SK-N-SH treated with all-trans-retinoic acid at 6 μM for 48 hours (cell line): ENCODE measurements around the gene HTR4.

Experiments used
- ATAC-seq: fragments of 200-7000 bp; cut with Tn5 transposase; 3 replicates; pipeline ENCODE4 v1.9.1; 2020; ENCODE audit warnings: mild to moderate bottlenecking, moderate library complexity
- ARNTL ChIP-seq: fragments of 450-650 bp; formaldehyde crosslinking; IDR thresholded peaks from 2 replicates; pipeline ENCODE4 v1.5.0; 2020; ENCODE audit warnings: low read depth, mild to moderate bottlenecking, moderate library complexity, borderline replicate concordance
- BACH2 ChIP-seq: fragments of 250-450 bp; sonication (Bioruptor Pico); IDR thresholded peaks from 2 replicates; pipeline ENCODE4 v1.9.0; 2021; ENCODE audit warnings: mild to moderate bottlenecking, borderline replicate concordance
- CREB5 ChIP-seq: fragments of 250-450 bp; sonication (Bioruptor Pico); IDR thresholded peaks from 2 replicates; pipeline ENCODE4 v1.5.1; 2020; ENCODE audit warnings: low read depth, mild to moderate bottlenecking, moderate library complexity
- CSDC2 ChIP-seq: fragments of 250-450 bp; sonication (Bioruptor Pico); IDR thresholded peaks from 2 replicates; pipeline ENCODE4 v1.5.0; 2020; ENCODE audit warnings: mild to moderate bottlenecking, moderate library complexity
- CSRNP3 ChIP-seq: fragments of 250-450 bp; sonication (Bioruptor Pico); IDR thresholded peaks from 2 replicates; pipeline ENCODE4 v1.5.1; 2021; ENCODE audit warnings: mild to moderate bottlenecking, moderate library complexity
- ESRRG ChIP-seq: fragments of 250-450 bp; sonication (Bioruptor Pico); IDR thresholded peaks from 2 replicates; pipeline ENCODE4 v1.6.1; 2021; ENCODE audit warnings: mild to moderate bottlenecking
- GLIS3 ChIP-seq: fragments of 250-450 bp; sonication (Bioruptor Pico); IDR thresholded peaks from 2 replicates; pipeline ENCODE4 v1.5.0; 2020; ENCODE audit warnings: mild to moderate bottlenecking, moderate library complexity
- ISL1 ChIP-seq: fragments of 250-450 bp; sonication (Bioruptor Pico); IDR thresholded peaks from 2 replicates; pipeline ENCODE4 v2.1.2; 2022; ENCODE audit warnings: mild to moderate bottlenecking, moderate library complexity
- OSR1 ChIP-seq: fragments of 250-450 bp; sonication (Bioruptor Pico); IDR thresholded peaks from 2 replicates; pipeline ENCODE4 v1.8.0; 2022; ENCODE audit warnings: moderate library complexity, mild to moderate bottlenecking, inconsistent platforms
- PPARA ChIP-seq: fragments of 250-450 bp; sonication (Bioruptor Pico); IDR thresholded peaks from 2 replicates; pipeline ENCODE4 v1.5.0; 2020; ENCODE audit warnings: mild to moderate bottlenecking, borderline replicate concordance
- RARB ChIP-seq: fragments of 250-450 bp; sonication (Bioruptor Pico); IDR thresholded peaks from 2 replicates; pipeline ENCODE4 v1.8.0; 2021; ENCODE audit warnings: mild to moderate bottlenecking, moderate library complexity
- SNAI2 ChIP-seq: fragments of 250-450 bp; sonication (Bioruptor Pico); IDR thresholded peaks from 2 replicates; pipeline ENCODE4 v1.5.0; 2020; ENCODE audit warnings: mild to moderate bottlenecking, moderate library complexity
- TCF4 ChIP-seq: fragments of 250-450 bp; sonication (Bioruptor Pico); IDR thresholded peaks from 2 replicates; pipeline ENCODE4 v1.8.0; 2021; ENCODE audit warnings: mild to moderate bottlenecking, moderate library complexity, borderline replicate concordance
- ZC3H10 ChIP-seq: fragments of 250-450 bp; sonication (Bioruptor Pico); IDR thresholded peaks from 2 replicates; pipeline ENCODE4 v1.5.1; 2021; ENCODE audit warnings: mild to moderate bottlenecking, moderate library complexity
- ZFP3 ChIP-seq: fragments of 250-450 bp; sonication (Bioruptor Pico); IDR thresholded peaks from 2 replicates; pipeline ENCODE4 v1.5.0; 2020; ENCODE audit warnings: mild to moderate bottlenecking, moderate library complexity
- ZFP30 ChIP-seq: fragments of 450-650 bp; formaldehyde crosslinking; IDR thresholded peaks from 2 replicates; pipeline ENCODE4 v1.5.0; 2022; ENCODE audit warnings: mild to moderate bottlenecking, moderate library complexity
- ZNF565 ChIP-seq: fragments of 450-650 bp; formaldehyde crosslinking; conservative IDR thresholded peaks from 2 replicates; pipeline ENCODE4 v1.5.0; 2020; ENCODE audit warnings: low read depth, mild to moderate bottlenecking, moderate library complexity
- ZNF70 ChIP-seq: fragments of 450-650 bp; formaldehyde crosslinking; IDR thresholded peaks from 2 replicates; pipeline ENCODE4 v1.5.0; 2020; ENCODE audit warnings: mild to moderate bottlenecking, moderate library complexity
- ZNF8 ChIP-seq: fragments of 450-650 bp; formaldehyde crosslinking; IDR thresholded peaks from 2 replicates; pipeline ENCODE4 v1.5.0; 2020; ENCODE audit warnings: mild to moderate bottlenecking, moderate library complexity
- TF ChIP-seq, protein P1 (sequence below): fragments of 250-450 bp; sonication (Bioruptor Pico); IDR thresholded peaks from 2 replicates; pipeline ENCODE4 v1.5.0; 2020; ENCODE audit warnings: mild to moderate bottlenecking, moderate library complexity
- TF ChIP-seq, protein P2 (sequence below): fragments of 250-450 bp; sonication (Bioruptor Pico); IDR thresholded peaks from 2 replicates; pipeline ENCODE4 v1.8.0; 2020; ENCODE audit warnings: mild to moderate bottlenecking, moderate library complexity, borderline replicate concordance
- TF ChIP-seq, protein P3 (sequence below): fragments of 250-450 bp; sonication (Bioruptor Pico); IDR thresholded peaks from 2 replicates; pipeline ENCODE4 v1.8.0; 2021; ENCODE audit warnings: low read depth, mild to moderate bottlenecking, moderate library complexity, borderline replicate concordance

The HTR4 gene

DNA sequence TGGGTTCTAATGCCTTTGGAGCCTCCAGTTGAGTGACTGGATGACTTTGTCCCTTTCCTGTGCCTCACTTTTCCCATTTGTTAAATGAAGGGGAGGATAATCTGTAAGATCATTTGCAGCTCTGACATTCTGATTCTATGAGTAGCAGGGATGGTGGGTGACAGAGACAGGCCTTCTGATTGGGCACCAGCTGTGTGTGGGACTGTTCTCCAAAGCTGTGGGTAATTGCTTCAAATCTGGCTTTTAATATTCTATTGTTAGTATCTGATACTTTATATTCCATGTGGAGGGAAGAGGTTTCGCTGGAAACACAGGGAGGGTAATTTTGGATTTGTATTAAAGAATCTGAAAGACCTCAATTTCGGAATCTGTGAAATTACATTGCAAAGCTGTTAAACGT is 167.9 kb downstream of the HTR4 start:
- no peak for ATAC-seq
- TF ChIP-seq OSR1, result no peak
- TF ChIP-seq ZFP30 (CRISPR knock-in tag), result no peak
- TF ChIP-seq GLIS3 (CRISPR knock-in tag), result no peak
- no peak for TF ChIP-seq RARB (CRISPR knock-in tag)
- TF ChIP-seq SNAI2, result no peak
- TF ChIP-seq CSDC2 (CRISPR knock-in tag), result no peak
- no peak for TF ChIP-seq TCF4
- TF ChIP-seq ZNF565 (CRISPR knock-in tag), result no peak
- TF ChIP-seq BACH2 (CRISPR knock-in tag), result no peak
- no peak for TF ChIP-seq ISL1
- TF ChIP-seq, protein P1, sequence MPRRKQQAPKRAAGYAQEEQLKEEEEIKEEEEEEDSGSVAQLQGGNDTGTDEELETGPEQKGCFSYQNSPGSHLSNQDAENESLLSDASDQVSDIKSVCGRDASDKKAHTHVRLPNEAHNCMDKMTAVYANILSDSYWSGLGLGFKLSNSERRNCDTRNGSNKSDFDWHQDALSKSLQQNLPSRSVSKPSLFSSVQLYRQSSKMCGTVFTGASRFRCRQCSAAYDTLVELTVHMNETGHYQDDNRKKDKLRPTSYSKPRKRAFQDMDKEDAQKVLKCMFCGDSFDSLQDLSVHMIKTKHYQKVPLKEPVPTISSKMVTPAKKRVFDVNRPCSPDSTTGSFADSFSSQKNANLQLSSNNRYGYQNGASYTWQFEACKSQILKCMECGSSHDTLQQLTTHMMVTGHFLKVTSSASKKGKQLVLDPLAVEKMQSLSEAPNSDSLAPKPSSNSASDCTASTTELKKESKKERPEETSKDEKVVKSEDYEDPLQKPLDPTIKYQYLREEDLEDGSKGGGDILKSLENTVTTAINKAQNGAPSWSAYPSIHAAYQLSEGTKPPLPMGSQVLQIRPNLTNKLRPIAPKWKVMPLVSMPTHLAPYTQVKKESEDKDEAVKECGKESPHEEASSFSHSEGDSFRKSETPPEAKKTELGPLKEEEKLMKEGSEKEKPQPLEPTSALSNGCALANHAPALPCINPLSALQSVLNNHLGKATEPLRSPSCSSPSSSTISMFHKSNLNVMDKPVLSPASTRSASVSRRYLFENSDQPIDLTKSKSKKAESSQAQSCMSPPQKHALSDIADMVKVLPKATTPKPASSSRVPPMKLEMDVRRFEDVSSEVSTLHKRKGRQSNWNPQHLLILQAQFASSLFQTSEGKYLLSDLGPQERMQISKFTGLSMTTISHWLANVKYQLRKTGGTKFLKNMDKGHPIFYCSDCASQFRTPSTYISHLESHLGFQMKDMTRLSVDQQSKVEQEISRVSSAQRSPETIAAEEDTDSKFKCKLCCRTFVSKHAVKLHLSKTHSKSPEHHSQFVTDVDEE (CRISPR knock-in tag), result no peak
- no peak for TF ChIP-seq ARNTL (CRISPR knock-in tag)
- TF ChIP-seq ZNF70, result no peak
- no peak for TF ChIP-seq PPARA
- TF ChIP-seq, protein P2, sequence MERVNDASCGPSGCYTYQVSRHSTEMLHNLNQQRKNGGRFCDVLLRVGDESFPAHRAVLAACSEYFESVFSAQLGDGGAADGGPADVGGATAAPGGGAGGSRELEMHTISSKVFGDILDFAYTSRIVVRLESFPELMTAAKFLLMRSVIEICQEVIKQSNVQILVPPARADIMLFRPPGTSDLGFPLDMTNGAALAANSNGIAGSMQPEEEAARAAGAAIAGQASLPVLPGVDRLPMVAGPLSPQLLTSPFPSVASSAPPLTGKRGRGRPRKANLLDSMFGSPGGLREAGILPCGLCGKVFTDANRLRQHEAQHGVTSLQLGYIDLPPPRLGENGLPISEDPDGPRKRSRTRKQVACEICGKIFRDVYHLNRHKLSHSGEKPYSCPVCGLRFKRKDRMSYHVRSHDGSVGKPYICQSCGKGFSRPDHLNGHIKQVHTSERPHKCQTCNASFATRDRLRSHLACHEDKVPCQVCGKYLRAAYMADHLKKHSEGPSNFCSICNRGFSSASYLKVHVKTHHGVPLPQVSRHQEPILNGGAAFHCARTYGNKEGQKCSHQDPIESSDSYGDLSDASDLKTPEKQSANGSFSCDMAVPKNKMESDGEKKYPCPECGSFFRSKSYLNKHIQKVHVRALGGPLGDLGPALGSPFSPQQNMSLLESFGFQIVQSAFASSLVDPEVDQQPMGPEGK (CRISPR knock-in tag), result no peak
- no peak for TF ChIP-seq CREB5 (CRISPR knock-in tag)
- TF ChIP-seq, protein P3, sequence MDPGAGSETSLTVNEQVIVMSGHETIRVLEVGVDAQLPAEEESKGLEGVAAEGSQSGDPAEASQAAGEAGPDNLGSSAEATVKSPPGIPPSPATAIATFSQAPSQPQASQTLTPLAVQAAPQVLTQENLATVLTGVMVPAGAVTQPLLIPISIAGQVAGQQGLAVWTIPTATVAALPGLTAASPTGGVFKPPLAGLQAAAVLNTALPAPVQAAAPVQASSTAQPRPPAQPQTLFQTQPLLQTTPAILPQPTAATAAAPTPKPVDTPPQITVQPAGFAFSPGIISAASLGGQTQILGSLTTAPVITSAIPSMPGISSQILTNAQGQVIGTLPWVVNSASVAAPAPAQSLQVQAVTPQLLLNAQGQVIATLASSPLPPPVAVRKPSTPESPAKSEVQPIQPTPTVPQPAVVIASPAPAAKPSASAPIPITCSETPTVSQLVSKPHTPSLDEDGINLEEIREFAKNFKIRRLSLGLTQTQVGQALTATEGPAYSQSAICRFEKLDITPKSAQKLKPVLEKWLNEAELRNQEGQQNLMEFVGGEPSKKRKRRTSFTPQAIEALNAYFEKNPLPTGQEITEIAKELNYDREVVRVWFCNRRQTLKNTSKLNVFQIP (CRISPR knock-in tag), result no peak
- TF ChIP-seq ZNF8 (CRISPR knock-in tag), result no peak
- no peak for TF ChIP-seq ZC3H10 (CRISPR knock-in tag)
- TF ChIP-seq CSRNP3 (CRISPR knock-in tag), result no peak

GRCh38 chr5:148484651-148485050 is 169.7 kb downstream of the HTR4 start:
- no peak for TF ChIP-seq CREB5 (CRISPR knock-in tag)
- no peak for TF ChIP-seq ARNTL (CRISPR knock-in tag)
- TF ChIP-seq CSDC2 (CRISPR knock-in tag), result no peak
- no peak for TF ChIP-seq ZFP3 (CRISPR knock-in tag)
- no peak for TF ChIP-seq TCF4
- TF ChIP-seq ESRRG (CRISPR knock-in tag), result no peak
- no peak for TF ChIP-seq ZC3H10 (CRISPR knock-in tag)
- TF ChIP-seq SNAI2, result no peak
- no peak for TF ChIP-seq BACH2 (CRISPR knock-in tag)
- TF ChIP-seq, all 23 proteins: peak for 0
- no peak for ATAC-seq
